ENCODE results near the gene MBD3.

Gene MBD3

GRCh38 chr19:1574354-1575136 lies 18.1 kb downstream of the MBD3 start:
- Histone ChIP-seq H3F3A (ENCODE audit: insufficient read depth, low read length) (no peaks in the 10 kb centered on the region), H3K9me3 (ENCODE audit: low read length) (no peaks in the 10 kb centered on the region), H4K20me1 (ENCODE audit: insufficient read depth, low read length) (no peaks in the 10 kb centered on the region), H3K9ac (ENCODE audit: low read length) (no peak overlapping the region), H3K27me3 (ENCODE audit: insufficient read depth, low read length) (no peaks in the 10 kb centered on the region), H3K4me1 (ENCODE audit: insufficient read depth, low read length, severe bottlenecking) (no peaks in the 10 kb centered on the region), H3K4me2 (ENCODE audit: low read length) (no peak overlapping the region), H3K27ac (ENCODE audit: low read depth, low read length, poor library complexity, severe bottlenecking) (no peak overlapping the region), H3K4me3 (ENCODE audit: low read depth, low read length, poor library complexity, severe bottlenecking) (no peak overlapping the region), H3K36me3 (ENCODE audit: insufficient read depth, low read length) (peaks cover 37% of the 10 kb centered on the region), H3K9me2 (ENCODE audit: low read depth, low read length) (no peaks in the 10 kb centered on the region), H2AFZ (ENCODE audit: low read length) (no peak overlapping the region), H3K79me2 (ENCODE audit: insufficient read depth, low read length) (no peaks in the 10 kb centered on the region)
- TF ChIP-seq CTCF (IDR thresholded peaks at IDR 0.05; ENCODE audit: low read length) (no peak), EZH2 (IDR thresholded peaks at IDR 0.05; ENCODE audit: borderline replicate concordance, low read length) (no peak)

GRCh38 chr19:1572795-1573194 lies 19.9 kb downstream of the MBD3 start:
- TF ChIP-seq EZH2 (IDR thresholded peaks at IDR 0.05; ENCODE audit: borderline replicate concordance, low read length) (no peak), CTCF (IDR thresholded peaks at IDR 0.05; ENCODE audit: low read length) (no peak)
- H4K20me1 ChIP-seq (ENCODE audit: insufficient read depth, low read length), result no peaks in the 10 kb centered on the region
- H2AFZ ChIP-seq (ENCODE audit: low read length), result no peak overlapping the region
- no peaks in the 10 kb centered on the region for H3F3A ChIP-seq (ENCODE audit: insufficient read depth, low read length)
- no peak overlapping the region for H3K4me3 ChIP-seq (ENCODE audit: low read depth, low read length, poor library complexity, severe bottlenecking)
- H3K4me2 ChIP-seq (ENCODE audit: low read length), result no peak overlapping the region
- no peaks in the 10 kb centered on the region for H3K27me3 ChIP-seq (ENCODE audit: insufficient read depth, low read length)
- H3K79me2 ChIP-seq (ENCODE audit: insufficient read depth, low read length), result no peaks in the 10 kb centered on the region
- no peak overlapping the region for H3K9ac ChIP-seq (ENCODE audit: low read length)
- no peaks in the 10 kb centered on the region for H3K9me2 ChIP-seq (ENCODE audit: low read depth, low read length)
- no peak overlapping the region for H3K27ac ChIP-seq (ENCODE audit: low read depth, low read length, poor library complexity, severe bottlenecking)
- H3K36me3 ChIP-seq (ENCODE audit: insufficient read depth, low read length), result peaks cover 21% of the 10 kb centered on the region
- H3K9me3 ChIP-seq (ENCODE audit: low read length), result no peaks in the 10 kb centered on the region
- H3K4me1 ChIP-seq (ENCODE audit: insufficient read depth, low read length, severe bottlenecking), result peaks cover 4% of the 10 kb centered on the region

DNA sequence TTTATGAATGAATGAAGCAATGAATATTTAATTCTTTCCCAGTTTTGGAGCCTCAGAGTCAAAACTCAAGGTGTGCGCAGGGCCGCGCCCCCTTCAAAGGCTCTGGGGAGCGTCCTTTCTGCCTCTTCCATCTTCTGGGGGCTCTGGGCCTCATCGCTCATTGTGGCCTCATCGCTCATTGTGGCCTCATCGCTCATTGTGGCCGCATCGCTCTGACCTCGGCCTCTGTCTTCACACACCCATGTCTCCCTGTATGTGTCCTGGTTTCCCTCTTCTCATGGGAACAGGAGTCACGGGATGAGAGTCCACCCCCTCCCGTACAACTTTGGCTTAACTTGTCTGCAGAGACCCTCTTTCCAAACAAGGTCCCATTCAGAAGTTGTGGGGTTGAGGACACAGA lies 21.3 kb downstream of the MBD3 start:
- no peak for TF ChIP-seq CTCF (IDR thresholded peaks at IDR 0.05; ENCODE audit: low read length)
- TF ChIP-seq EZH2 (IDR thresholded peaks at IDR 0.05; ENCODE audit: borderline replicate concordance, low read length), result no peak
- H3K4me1 ChIP-seq (ENCODE audit: insufficient read depth, low read length, severe bottlenecking), result peaks cover 12% of the 10 kb centered on the region
- no peaks in the 10 kb centered on the region for H3K9me2 ChIP-seq (ENCODE audit: low read depth, low read length)
- H3K4me3 ChIP-seq (ENCODE audit: low read depth, low read length, poor library complexity, severe bottlenecking), result no peak overlapping the region
- no peak overlapping the region for H3K9ac ChIP-seq (ENCODE audit: low read length)
- H3F3A ChIP-seq (ENCODE audit: insufficient read depth, low read length), result no peaks in the 10 kb centered on the region
- H3K4me2 ChIP-seq (ENCODE audit: low read length), result no peak overlapping the region
- no peak overlapping the region for H2AFZ ChIP-seq (ENCODE audit: low read length)
- no peaks in the 10 kb centered on the region for H3K79me2 ChIP-seq (ENCODE audit: insufficient read depth, low read length)
- H3K27me3 ChIP-seq (ENCODE audit: insufficient read depth, low read length), result no peaks in the 10 kb centered on the region
- no peaks in the 10 kb centered on the region for H4K20me1 ChIP-seq (ENCODE audit: insufficient read depth, low read length)
- H3K9me3 ChIP-seq (ENCODE audit: low read length), result no peaks in the 10 kb centered on the region
- peaks cover 7% of the 10 kb centered on the region for H3K36me3 ChIP-seq (ENCODE audit: insufficient read depth, low read length)
- H3K27ac ChIP-seq (ENCODE audit: low read depth, low read length, poor library complexity, severe bottlenecking), result no peak overlapping the region

Measured in OCI-LY1 (cell line).